HG02970 (cell line): ENCODE results near the gene ARHGAP10.

Experiments used
- ATAC-seq: cut with Tn5 transposase; IDR thresholded peaks from one replicate; pipeline ENCODE4 v1.9.1; 2021; ENCODE audit warnings: mild to moderate bottlenecking, moderate library complexity, moderate number of reproducible peaks; ENCODE audit not compliant: unreplicated experiment, low FRiP score

ARHGAP10 gene

GRCh38 chr4:148057516-148057915 is 325.6 kb downstream of the ARHGAP10 start:
- peak; percentile 43 for ATAC-seq

DNA sequence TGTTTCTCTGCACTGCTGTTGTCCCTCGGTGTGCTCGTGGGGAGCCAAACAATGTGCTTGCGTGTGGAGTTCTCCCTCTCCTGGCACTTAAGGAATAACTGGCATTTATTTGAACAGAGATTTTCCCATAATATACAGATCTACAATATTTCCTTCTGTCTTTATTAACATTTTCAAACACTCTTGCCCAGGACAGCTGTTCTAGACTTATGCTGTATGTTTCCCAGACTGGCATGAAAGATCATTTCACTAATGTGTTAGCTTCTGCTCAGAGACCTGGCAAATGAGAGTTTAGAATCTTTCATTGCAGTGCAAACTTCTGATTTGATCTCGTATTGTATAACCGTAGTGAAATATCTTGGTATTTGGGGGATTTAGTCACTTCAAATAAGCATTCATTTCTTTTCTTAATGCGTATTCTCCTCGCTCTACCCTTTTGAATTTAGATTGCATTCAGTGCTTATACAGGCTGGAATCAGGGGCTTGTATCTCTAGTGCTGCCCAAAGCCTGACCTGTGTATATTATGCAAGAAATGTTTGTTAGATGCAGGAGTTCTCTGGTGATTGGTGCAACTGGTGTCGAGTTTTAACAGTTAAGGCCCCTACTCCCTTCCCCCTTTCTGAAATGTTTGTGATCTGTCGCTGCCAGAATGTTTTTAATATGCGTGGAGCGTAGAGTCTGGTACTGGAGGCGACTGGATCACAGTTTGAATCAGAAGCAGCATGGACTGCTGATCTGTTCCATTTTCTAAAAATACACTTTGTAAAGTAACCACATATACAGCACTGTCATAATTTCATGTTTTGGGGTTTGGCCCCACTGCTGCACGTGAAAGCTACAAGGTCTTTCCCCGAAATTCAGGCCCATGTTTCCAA is 326.3 kb downstream of the ARHGAP10 start:
- ATAC-seq, result no peak

DNA sequence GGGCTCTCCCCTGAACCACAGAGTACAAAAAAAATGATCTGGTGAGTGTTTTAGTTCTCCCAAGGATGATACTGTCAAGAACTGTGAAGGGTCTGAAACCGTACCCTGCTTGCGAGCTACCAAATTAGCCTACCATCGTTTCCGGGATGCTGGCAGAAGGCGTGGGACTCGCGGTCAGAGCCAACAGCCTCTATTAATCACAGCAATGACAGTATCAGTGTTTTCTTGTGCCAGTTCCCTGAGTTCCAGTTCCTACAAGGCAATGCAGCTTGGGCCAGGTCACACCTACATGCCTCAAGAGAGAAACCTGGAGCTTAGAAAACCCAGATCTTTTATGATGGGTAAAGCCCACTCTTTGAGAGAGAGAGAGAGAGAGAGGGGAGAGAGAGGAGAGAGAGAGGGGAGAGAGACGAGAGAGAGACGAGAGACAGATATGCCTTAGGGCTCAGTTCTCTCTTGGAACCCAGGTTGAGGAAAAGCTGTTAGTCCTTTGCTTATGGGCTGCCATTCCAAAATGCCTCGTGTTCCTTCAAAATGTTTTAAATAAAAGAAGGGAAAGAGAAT is 327.8 kb downstream of the ARHGAP10 start:
- ATAC-seq, result no peak

DNA sequence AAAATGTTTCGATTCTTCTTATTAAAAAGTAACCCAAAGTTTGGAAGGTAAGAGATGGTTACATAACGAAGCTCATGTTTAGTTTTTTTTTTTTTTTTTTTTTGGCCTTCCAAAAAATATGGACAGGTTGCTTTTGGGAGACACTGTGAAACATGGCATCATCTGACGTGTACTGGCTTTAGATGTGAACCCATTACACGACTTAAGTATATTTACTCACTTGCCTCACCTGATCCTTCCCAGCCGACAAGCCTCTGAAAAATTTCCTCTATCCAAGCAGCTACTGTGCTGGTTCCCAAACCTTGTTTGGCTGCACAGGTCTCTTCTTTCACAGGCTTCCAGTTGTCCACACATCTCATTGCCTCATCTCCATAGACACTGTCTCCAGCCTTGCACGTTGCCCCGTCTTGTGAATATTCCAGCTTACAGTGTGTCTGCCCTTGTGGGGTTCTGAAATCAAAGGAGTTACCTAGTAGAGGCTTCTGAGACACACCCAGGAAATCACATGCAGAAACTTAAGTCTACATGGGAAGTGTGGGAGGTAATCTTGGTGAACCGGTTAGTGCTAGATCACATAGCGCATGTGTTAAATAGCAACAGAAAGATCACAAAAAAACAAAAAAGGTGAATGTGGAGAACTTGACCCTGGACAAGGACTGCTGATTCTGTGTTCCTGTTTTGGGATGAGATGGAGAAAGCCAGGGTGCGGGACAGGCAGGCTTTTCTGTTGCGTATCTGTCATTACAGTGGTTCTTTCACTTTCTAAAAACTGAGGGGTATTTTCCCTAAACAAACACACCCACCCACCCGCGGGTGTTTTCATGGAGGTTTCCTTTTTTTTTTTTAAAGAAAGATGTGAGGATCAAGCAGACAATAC is 328.6 kb downstream of the ARHGAP10 start:
- no peak for ATAC-seq

- ATAC-seq, result no peak
These were observed 329.2 kb downstream of the ARHGAP10 start for GRCh38 chr4:148061141-148061481.

DNA sequence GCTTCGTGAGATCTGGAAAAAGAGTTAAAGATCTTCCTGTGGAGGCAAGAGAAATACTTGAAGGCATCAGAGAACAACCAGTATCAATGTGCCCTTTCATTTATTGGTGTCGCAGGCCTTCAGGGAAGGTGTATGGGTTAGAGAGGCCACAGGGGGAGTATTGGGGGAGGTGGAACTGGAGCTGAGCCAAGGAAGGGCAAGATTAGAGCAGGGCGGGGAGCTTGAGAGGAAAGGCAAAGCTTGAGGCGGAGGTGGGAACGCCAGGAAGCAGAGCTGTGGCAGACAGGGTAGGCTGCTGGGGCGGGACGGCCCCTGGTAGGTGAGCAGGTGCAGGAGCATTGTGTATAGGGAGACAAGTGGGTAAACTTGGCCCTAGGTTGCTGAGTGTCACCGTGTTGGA is 329.9 kb downstream of the ARHGAP10 start:
- ATAC-seq, result no peak

GRCh38 chr4:148062301-148062950 is 330.5 kb downstream of the ARHGAP10 start:
- ATAC-seq, result no peak

- no peak for ATAC-seq
These were observed 332.6 kb downstream of the ARHGAP10 start for GRCh38 chr4:148064451-148064850.

DNA sequence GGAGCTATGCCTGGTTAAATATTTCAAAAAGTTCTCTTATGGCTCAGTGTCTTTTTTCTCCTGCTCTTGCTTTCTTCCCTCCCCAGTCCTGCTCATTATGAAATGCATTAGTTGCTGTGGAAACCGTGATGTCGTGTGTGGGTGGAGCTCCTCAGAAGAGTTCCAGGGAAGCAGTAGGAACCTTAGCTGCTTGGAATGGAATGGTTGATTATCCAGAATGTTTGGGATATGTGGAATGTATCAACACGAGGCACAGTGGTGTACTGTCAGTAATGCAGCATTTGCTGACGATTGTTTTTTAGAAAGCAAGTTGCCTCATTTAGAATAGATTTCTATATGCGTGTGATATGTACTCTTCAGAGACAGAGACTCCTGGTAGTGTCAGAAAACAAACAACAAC is 333.2 kb downstream of the ARHGAP10 start:
- no peak for ATAC-seq

GRCh38 chr4:148067301-148067916 is 335.5 kb downstream of the ARHGAP10 start:
- ATAC-seq, result no peak

DNA sequence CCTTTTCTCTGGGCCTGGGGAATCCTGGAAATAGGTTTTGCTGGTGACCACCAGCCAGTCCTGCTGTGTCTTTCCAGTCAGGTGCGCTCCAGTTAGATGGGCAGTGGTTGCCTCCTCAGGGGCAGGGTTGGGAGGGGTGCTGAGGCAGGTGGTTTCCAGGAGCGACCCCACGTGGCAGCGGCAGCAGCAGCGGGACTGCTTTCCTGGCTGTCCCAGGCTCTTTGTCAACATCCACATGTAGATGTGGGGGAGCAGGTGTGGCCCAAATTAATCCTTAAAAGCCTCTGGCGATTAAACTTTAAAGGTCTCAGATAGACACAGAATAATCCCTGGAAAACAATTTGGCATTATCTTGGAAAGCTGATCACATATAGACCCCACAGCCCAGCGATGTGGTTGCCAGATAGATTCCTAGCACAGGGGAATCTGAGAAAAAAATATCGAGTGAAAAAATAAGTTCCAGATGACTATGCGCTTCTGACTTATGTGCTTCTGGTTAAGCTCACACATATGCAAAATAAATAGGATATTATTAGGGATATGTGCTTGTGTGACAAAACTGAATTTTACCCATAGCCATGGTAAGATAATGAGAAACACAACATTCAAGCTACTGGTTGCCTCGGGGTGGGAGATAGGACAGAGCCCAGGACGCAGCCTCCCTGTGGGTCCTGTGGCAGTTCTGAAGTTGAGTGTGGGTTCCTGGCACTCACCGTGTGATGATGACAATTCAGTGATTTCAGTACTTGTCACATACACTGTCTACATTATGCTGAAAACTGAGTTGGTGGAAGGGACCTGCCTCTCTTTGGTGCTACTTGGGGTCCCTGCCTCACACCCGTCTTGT is 336.4 kb downstream of the ARHGAP10 start:
- no peak for ATAC-seq

DNA sequence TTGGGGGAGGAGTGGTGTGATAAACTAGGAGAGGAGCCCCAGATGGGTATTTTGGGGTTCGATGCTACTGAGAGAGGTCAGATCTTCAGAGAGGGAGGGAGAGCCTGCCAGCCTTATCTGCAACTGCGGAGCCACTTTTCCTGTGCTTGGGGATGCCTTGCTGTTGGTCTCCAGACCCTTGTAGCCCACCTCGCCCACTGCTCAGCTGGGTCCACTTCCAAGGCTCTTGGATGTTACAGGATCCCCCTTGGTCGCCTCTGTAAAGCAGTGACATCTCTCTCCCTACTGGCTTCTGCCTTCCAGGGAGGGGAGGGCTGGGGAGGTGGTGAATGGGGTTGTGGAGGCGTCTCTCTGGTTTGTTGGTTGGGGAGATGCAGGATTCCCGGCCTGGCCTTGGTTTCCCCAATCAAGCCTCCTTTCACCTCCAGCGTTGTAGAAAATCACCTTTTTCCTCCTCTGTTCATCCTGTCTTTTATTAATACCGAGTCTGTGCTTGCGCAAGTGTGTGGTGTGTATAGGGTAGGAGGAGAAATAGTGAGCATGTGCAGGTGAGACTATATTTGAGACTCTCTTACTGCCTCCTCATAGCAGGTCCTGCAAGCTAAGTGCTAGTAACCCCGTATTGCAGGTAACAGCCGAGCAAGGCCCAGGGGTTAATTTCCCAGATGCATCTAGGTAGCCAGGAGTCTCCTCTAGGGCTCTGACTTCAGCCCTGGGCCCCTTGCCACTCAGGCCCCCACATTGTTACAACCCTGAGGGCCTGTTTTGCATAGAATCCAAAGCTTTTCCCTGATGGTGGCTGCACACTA is 337.4 kb downstream of the ARHGAP10 start:
- ATAC-seq, result no peak

DNA sequence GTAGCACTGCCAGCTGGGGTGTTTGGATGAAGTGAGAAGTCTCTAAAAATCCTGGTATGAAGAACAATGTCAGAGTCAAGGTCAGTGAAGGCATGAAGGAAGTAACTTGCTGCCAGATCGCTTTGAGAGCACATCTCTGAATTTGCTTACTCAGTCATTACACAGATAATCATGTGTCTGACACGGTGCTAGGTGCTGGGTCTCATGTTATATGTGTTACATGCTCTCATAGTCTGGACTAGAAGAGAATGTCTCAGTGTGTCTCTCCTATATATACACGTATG is 337.9 kb downstream of the ARHGAP10 start:
- no peak for ATAC-seq

- no peak for ATAC-seq
These were observed 339.1 kb downstream of the ARHGAP10 start for GRCh38 chr4:148071009-148071408.

- no peak for ATAC-seq
These were observed 340.9 kb downstream of the ARHGAP10 start for GRCh38 chr4:148072789-148073188.

- ATAC-seq, result no peak
These were observed 341.5 kb downstream of the ARHGAP10 start for GRCh38 chr4:148073349-148073748.

- ATAC-seq, result no peak
These were observed 342.6 kb downstream of the ARHGAP10 start for GRCh38 chr4:148074462-148074861.

GRCh38 chr4:148075438-148075837 is 343.6 kb downstream of the ARHGAP10 start:
- no peak for ATAC-seq

DNA sequence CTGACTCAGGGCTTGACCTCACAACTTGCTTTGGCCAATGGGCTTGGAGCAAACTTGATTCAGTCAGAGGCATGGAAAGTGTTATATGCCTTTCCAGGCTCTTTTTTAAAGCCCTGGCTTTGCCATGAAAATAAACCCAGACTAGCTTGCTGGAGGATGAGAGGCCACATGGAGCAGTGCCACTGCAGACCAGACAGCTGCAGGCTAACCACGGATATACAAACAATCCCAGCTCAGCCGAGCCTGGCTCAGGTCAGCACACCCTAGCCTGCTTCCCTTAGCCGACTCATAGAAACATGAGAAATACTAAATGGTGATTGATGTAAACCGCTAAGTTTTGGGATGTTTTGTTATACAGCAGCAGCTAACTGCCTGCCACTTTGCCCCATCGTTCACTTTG is 345.1 kb downstream of the ARHGAP10 start:
- no peak for ATAC-seq
